ENCODE measurements around the gene MAGI2.

Gene MAGI2

DNA sequence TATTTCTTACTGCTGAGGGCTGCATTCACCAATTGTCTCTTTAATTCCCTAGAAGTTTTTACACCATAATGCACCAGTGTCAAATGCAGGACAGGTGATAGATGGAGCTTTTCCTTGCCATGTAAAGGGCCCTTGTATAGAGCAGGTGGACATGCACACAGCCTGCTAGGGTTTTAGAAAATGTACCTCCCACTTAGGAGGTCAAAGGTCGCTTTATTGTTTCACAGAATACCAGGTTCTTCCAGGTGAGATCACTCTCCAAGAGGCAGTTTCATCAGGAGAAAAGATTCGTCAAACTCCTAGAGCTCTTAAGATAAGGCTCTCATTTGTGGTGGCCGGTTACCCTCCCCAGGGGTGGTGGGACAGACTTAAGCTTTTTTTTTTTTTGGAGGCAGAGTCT is 1439.1 kb downstream of the MAGI2 start:
- Histone ChIP-seq H3K9me3 (no peaks in the 10 kb centered on the region), H3K4me1 (ENCODE audit: control insufficient read depth in 1 of 2, insufficient read depth in 1 of 2, low read depth in 1 of 2, low read length in 1 of 2) (peaks cover 3 to 7% of the 10 kb centered on the region in 2 experiments), H3K4me3 (ENCODE audit: low read depth in 1 of 2, low read length in 1 of 2) (no peak overlapping the region), H3K36me3 (no peaks in the 10 kb centered on the region), H3K27ac (no peak overlapping the region), H3K27me3 (peaks cover 38% of the 10 kb centered on the region)
- TF ChIP-seq, protein P1, sequence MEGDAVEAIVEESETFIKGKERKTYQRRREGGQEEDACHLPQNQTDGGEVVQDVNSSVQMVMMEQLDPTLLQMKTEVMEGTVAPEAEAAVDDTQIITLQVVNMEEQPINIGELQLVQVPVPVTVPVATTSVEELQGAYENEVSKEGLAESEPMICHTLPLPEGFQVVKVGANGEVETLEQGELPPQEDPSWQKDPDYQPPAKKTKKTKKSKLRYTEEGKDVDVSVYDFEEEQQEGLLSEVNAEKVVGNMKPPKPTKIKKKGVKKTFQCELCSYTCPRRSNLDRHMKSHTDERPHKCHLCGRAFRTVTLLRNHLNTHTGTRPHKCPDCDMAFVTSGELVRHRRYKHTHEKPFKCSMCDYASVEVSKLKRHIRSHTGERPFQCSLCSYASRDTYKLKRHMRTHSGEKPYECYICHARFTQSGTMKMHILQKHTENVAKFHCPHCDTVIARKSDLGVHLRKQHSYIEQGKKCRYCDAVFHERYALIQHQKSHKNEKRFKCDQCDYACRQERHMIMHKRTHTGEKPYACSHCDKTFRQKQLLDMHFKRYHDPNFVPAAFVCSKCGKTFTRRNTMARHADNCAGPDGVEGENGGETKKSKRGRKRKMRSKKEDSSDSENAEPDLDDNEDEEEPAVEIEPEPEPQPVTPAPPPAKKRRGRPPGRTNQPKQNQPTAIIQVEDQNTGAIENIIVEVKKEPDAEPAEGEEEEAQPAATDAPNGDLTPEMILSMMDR (IDR thresholded peaks at IDR 0.05) = no peak

GRCh38 chr7:78013386-78013785 is 1440.1 kb downstream of the MAGI2 start:
- Histone ChIP-seq H3K9me3 (no peaks in the 10 kb centered on the region), H3K27me3 (peaks cover 29% of the 10 kb centered on the region), H3K36me3 (no peaks in the 10 kb centered on the region), H3K4me3 (ENCODE audit: low read depth in 1 of 2, low read length in 1 of 2) (no peak overlapping the region), H3K4me1 (ENCODE audit: control insufficient read depth in 1 of 2, insufficient read depth in 1 of 2, low read depth in 1 of 2, low read length in 1 of 2) (no peaks in the 10 kb centered on the region), H3K27ac (no peak overlapping the region)
- TF ChIP-seq, protein P1 (IDR thresholded peaks at IDR 0.05) = no peak

GRCh38 chr7:78011642-78012041 is 1441.8 kb downstream of the MAGI2 start:
- H3K4me3 ChIP-seq (ENCODE audit: low read depth in 1 of 2, low read length in 1 of 2) = no peak overlapping the region
- H3K36me3 ChIP-seq = no peaks in the 10 kb centered on the region
- H3K9me3 ChIP-seq = no peaks in the 10 kb centered on the region
- TF ChIP-seq, protein P1 (IDR thresholded peaks at IDR 0.05) = no peak
- H3K4me1 ChIP-seq (ENCODE audit: control insufficient read depth in 1 of 2, insufficient read depth in 1 of 2, low read depth in 1 of 2, low read length in 1 of 2) = no peaks in the 10 kb centered on the region
- H3K27ac ChIP-seq = no peak overlapping the region
- peaks cover 12% of the 10 kb centered on the region for H3K27me3 ChIP-seq

DNA sequence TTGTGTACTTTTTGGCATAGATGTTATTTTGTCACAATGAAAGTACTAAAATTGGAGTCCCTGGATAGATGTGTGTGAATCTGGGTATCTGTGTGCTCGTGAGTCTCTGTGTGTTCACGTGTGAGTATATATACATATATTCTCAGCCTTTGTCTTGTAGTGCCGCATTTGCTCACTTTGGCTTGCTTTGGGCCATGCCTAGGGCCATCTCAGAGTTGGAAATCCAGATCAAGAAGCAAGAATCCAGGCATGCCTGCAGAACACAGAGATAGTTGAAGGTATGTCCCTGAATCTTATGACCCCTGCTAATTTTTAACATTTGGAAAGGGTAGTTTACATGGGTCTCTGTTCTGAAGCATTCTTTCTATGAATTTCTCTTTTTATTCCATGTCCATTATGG is 1446.2 kb downstream of the MAGI2 start:
- TF ChIP-seq, protein P1 (IDR thresholded peaks at IDR 0.05) = no peak
- H3K27ac ChIP-seq = no peak overlapping the region
- no peaks in the 10 kb centered on the region for H3K4me1 ChIP-seq (ENCODE audit: control insufficient read depth in 1 of 2, insufficient read depth in 1 of 2, low read depth in 1 of 2, low read length in 1 of 2)
- H3K27me3 ChIP-seq = peaks cover 4% of the 10 kb centered on the region
- H3K9me3 ChIP-seq = no peaks in the 10 kb centered on the region
- no peaks in the 10 kb centered on the region for H3K36me3 ChIP-seq
- no peak overlapping the region for H3K4me3 ChIP-seq (ENCODE audit: low read depth in 1 of 2, low read length in 1 of 2)

GRCh38 chr7:78006063-78006755 is 1447.3 kb downstream of the MAGI2 start:
- H3K4me1 ChIP-seq (ENCODE audit: control insufficient read depth in 1 of 2, insufficient read depth in 1 of 2, low read depth in 1 of 2, low read length in 1 of 2) = no peaks in the 10 kb centered on the region
- TF ChIP-seq, protein P1 (IDR thresholded peaks at IDR 0.05) = no peak
- peaks cover under 1% of the 10 kb centered on the region for H3K27me3 ChIP-seq

More at GRCh38 chr7:78006063-78006755, 1447.3 kb downstream of the MAGI2 start:
- Histone ChIP-seq H3K27ac (no peak overlapping the region), H3K4me3 (ENCODE audit: low read depth in 1 of 2, low read length in 1 of 2) (no peak overlapping the region), H3K9me3 (no peaks in the 10 kb centered on the region), H3K36me3 (no peaks in the 10 kb centered on the region)

All from neutrophil (primary cell).